ENCODE data around the gene NDUFAF7.

DNA sequence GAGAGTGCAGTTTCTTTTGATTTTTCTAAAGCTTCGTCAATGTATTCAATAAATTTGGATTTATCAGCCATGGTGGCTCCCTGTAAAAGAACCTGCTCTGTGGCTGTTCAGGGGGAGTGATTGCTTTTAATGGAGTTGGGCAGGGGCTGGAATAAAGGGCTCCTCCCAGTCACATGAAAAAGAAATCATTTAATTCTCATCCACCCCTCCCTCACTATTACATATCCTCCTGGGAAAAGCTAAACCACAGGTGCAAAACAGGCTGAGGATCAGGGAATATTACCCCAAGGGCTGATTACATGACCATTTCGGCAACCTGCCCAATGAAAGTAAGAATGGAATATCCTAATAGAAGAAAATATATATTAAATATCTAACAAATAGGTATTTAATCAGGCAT, 42.9 kb upstream of the NDUFAF7 start, which contains the start of gene SULT6B1:
- TF ChIP-seq, protein P1, sequence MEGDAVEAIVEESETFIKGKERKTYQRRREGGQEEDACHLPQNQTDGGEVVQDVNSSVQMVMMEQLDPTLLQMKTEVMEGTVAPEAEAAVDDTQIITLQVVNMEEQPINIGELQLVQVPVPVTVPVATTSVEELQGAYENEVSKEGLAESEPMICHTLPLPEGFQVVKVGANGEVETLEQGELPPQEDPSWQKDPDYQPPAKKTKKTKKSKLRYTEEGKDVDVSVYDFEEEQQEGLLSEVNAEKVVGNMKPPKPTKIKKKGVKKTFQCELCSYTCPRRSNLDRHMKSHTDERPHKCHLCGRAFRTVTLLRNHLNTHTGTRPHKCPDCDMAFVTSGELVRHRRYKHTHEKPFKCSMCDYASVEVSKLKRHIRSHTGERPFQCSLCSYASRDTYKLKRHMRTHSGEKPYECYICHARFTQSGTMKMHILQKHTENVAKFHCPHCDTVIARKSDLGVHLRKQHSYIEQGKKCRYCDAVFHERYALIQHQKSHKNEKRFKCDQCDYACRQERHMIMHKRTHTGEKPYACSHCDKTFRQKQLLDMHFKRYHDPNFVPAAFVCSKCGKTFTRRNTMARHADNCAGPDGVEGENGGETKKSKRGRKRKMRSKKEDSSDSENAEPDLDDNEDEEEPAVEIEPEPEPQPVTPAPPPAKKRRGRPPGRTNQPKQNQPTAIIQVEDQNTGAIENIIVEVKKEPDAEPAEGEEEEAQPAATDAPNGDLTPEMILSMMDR (IDR thresholded peaks at IDR 0.05), result no peak
- TF ChIP-seq, protein P2, sequence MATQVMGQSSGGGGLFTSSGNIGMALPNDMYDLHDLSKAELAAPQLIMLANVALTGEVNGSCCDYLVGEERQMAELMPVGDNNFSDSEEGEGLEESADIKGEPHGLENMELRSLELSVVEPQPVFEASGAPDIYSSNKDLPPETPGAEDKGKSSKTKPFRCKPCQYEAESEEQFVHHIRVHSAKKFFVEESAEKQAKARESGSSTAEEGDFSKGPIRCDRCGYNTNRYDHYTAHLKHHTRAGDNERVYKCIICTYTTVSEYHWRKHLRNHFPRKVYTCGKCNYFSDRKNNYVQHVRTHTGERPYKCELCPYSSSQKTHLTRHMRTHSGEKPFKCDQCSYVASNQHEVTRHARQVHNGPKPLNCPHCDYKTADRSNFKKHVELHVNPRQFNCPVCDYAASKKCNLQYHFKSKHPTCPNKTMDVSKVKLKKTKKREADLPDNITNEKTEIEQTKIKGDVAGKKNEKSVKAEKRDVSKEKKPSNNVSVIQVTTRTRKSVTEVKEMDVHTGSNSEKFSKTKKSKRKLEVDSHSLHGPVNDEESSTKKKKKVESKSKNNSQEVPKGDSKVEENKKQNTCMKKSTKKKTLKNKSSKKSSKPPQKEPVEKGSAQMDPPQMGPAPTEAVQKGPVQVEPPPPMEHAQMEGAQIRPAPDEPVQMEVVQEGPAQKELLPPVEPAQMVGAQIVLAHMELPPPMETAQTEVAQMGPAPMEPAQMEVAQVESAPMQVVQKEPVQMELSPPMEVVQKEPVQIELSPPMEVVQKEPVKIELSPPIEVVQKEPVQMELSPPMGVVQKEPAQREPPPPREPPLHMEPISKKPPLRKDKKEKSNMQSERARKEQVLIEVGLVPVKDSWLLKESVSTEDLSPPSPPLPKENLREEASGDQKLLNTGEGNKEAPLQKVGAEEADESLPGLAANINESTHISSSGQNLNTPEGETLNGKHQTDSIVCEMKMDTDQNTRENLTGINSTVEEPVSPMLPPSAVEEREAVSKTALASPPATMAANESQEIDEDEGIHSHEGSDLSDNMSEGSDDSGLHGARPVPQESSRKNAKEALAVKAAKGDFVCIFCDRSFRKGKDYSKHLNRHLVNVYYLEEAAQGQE (IDR thresholded peaks at IDR 0.05; ENCODE audit: low read depth, low read length), result no peak
- TF ChIP-seq EP300 (IDR thresholded peaks at IDR 0.05; ENCODE audit: borderline replicate concordance in 1 of 2, low read depth in 1 of 2, low read length in 1 of 2) (no peak), TAF1 (IDR thresholded peaks at IDR 0.05; ENCODE audit: borderline replicate concordance, low read depth, low read length) (no peak), RAD21 (IDR thresholded peaks at IDR 0.05; ENCODE audit: low read length) (no peak), ELF1 (IDR thresholded peaks at IDR 0.05) (no peak), YY1 (IDR thresholded peaks at IDR 0.05; ENCODE audit: low read depth) (no peak), SMC3 (IDR thresholded peaks at IDR 0.05; ENCODE audit: low read depth, low read length) (no peak), FOXM1 (IDR thresholded peaks at IDR 0.05; ENCODE audit: low read depth) (no peak)
- TF ChIP-seq, protein P3, sequence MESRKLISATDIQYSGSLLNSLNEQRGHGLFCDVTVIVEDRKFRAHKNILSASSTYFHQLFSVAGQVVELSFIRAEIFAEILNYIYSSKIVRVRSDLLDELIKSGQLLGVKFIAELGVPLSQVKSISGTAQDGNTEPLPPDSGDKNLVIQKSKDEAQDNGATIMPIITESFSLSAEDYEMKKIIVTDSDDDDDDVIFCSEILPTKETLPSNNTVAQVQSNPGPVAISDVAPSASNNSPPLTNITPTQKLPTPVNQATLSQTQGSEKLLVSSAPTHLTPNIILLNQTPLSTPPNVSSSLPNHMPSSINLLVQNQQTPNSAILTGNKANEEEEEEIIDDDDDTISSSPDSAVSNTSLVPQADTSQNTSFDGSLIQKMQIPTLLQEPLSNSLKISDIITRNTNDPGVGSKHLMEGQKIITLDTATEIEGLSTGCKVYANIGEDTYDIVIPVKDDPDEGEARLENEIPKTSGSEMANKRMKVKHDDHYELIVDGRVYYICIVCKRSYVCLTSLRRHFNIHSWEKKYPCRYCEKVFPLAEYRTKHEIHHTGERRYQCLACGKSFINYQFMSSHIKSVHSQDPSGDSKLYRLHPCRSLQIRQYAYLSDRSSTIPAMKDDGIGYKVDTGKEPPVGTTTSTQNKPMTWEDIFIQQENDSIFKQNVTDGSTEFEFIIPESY (IDR thresholded peaks at IDR 0.05; ENCODE audit: borderline replicate concordance, low read depth), result no peak
- TF ChIP-seq, protein P4, sequence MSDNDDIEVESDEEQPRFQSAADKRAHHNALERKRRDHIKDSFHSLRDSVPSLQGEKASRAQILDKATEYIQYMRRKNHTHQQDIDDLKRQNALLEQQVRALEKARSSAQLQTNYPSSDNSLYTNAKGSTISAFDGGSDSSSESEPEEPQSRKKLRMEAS (IDR thresholded peaks at IDR 0.05; ENCODE audit: low read depth), result no peak

Data from SK-N-SH (cell line).